Peyer's patch (tissue), 4 donors: ENCODE data around the gene MAPT.

ENCODE experiments used
- CTCF ChIP-seq, 6 experiments: fragments of 450-650 bp in 4 of 6; fragments of 200-600 bp in 2 of 6; sonication (generic) in 1 of 6; IDR thresholded peaks; one replicate each; pipeline ENCODE4 v1.5.1; 2017 to 2019; ENCODE audit warnings: antibody characterized with exemption in 6 of 6, mild to moderate bottlenecking in 3 of 6, moderate library complexity in 1 of 6
- POLR2A ChIP-seq, 2 donors: fragments of 450-650 bp; IDR thresholded peaks; one replicate each; pipeline ENCODE4 v1.5.1; 2017; ENCODE audit warnings: antibody characterized with exemption in 2 of 2, mild to moderate bottlenecking in 2 of 2, moderate library complexity in 2 of 2

GRCh38 chr17:45851464-45851863 is 42.9 kb upstream of the MAPT start:
- no peak for TF ChIP-seq CTCF (IDR thresholded peaks at IDR 0.05)
- TF ChIP-seq POLR2A (IDR thresholded peaks at IDR 0.05): no peak
